PFSK-1 (cell line): ENCODE results near the gene SLC2A4RG.

Source experiments
- POLR2AphosphoS5 ChIP-seq: IDR thresholded peaks from 2 replicates; pipeline ENCODE4 v1.6.1; 2012; ENCODE audit warnings: low read depth, mild to moderate bottlenecking, control low read depth, low read length, moderate library complexity
- TF ChIP-seq, protein P1 (sequence below), 2 experiments: IDR thresholded peaks; 2 replicates each; pipeline versions ENCODE4 v1.6.1 to v1.8.0; 2011 to 2012; ENCODE audit warnings: low read depth in 2 of 2, low read length in 2 of 2, control low read depth in 1 of 2, inconsistent platforms in 1 of 2, mild to moderate bottlenecking in 1 of 2, moderate library complexity in 1 of 2; ENCODE audit not compliant: insufficient read depth in 1 of 2

DNA sequence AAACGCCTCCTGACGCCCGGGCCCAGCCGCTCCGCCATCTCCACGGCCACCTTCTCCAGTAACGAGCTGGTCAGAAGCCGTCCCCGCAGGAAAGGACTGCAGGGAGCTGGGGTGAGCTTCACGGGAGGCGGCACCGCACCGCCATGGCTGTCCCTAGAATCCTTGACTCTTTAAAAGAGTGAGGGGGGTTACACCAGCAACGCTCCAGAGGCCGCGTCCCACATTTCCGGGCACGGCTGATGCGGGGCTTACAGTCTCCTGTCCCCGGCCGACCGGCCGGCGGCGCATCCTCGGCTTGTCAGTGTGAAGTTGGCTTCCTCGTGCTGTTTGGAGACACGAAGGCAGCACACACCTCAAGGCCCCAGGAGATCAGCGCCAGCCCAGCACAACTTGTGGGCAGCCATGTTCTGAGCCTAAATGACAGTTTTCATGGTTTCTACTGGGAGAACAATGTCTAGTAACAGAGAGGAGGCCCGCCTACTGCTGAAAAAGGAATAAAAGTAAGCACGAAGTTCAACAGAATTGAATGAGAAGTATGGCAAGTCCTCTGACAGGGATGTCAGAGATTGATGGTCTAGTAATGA lies 30.4 kb downstream of the SLC2A4RG start:
- TF ChIP-seq, protein P1, sequence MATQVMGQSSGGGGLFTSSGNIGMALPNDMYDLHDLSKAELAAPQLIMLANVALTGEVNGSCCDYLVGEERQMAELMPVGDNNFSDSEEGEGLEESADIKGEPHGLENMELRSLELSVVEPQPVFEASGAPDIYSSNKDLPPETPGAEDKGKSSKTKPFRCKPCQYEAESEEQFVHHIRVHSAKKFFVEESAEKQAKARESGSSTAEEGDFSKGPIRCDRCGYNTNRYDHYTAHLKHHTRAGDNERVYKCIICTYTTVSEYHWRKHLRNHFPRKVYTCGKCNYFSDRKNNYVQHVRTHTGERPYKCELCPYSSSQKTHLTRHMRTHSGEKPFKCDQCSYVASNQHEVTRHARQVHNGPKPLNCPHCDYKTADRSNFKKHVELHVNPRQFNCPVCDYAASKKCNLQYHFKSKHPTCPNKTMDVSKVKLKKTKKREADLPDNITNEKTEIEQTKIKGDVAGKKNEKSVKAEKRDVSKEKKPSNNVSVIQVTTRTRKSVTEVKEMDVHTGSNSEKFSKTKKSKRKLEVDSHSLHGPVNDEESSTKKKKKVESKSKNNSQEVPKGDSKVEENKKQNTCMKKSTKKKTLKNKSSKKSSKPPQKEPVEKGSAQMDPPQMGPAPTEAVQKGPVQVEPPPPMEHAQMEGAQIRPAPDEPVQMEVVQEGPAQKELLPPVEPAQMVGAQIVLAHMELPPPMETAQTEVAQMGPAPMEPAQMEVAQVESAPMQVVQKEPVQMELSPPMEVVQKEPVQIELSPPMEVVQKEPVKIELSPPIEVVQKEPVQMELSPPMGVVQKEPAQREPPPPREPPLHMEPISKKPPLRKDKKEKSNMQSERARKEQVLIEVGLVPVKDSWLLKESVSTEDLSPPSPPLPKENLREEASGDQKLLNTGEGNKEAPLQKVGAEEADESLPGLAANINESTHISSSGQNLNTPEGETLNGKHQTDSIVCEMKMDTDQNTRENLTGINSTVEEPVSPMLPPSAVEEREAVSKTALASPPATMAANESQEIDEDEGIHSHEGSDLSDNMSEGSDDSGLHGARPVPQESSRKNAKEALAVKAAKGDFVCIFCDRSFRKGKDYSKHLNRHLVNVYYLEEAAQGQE (IDR thresholded peaks at IDR 0.05; ENCODE audit: insufficient read depth in 1 of 2, low read depth in 2 of 2, low read length in 2 of 2) = no peak
- no peak for TF ChIP-seq POLR2AphosphoS5
